ENCODE results near the gene PORCN.

GRCh38 chrX:48560681-48561080 is 51.9 kb downstream of the PORCN start:
- TF ChIP-seq ZNF383 (CRISPR knock-in tag; IDR thresholded peaks at IDR 0.05; ENCODE audit: borderline replicate concordance), result no peak
- TF ChIP-seq, protein P1, sequence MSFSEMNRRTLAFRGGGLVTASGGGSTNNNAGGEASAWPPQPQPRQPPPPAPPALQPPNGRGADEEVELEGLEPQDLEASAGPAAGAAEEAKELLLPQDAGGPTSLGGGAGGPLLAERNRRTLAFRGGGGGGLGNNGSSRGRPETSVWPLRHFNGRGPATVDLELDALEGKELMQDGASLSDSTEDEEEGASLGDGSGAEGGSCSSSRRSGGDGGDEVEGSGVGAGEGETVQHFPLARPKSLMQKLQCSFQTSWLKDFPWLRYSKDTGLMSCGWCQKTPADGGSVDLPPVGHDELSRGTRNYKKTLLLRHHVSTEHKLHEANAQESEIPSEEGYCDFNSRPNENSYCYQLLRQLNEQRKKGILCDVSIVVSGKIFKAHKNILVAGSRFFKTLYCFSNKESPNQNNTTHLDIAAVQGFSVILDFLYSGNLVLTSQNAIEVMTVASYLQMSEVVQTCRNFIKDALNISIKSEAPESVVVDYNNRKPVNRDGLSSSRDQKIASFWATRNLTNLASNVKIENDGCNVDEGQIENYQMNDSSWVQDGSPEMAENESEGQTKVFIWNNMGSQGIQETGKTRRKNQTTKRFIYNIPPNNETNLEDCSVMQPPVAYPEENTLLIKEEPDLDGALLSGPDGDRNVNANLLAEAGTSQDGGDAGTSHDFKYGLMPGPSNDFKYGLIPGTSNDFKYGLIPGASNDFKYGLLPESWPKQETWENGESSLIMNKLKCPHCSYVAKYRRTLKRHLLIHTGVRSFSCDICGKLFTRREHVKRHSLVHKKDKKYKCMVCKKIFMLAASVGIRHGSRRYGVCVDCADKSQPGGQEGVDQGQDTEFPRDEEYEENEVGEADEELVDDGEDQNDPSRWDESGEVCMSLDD (CRISPR knock-in tag; IDR thresholded peaks at IDR 0.05; ENCODE audit: borderline replicate concordance), result no peak

Data from HepG2 (cell line).